MG63 (cell line): Measurements from ENCODE around the gene EPHA1. TPM values are rescaled to one million over a fixed set of nuclear protein-coding genes. Genes with fewer than 3 reads are reported as not detected.
A peak's percentile ranks its signal among the peaks of the same experiment; 100 is the strongest.
"Not testable (repeated sequence)": the region's sequence is repeated elsewhere in the genome, so short reads cannot be mapped to it uniquely, and the experiment has no call there.

Experiments
- DNase-seq: peaks from one replicate; pipeline ENCODE4 v3.0.0-alpha.2; 2020
- H3K27me3 ChIP-seq: fragments of 250-450 bp; sonication (Bioruptor Pico); 2 replicates; pipeline ENCODE4 v1.5.1; 2020; ENCODE audit warnings: mild to moderate bottlenecking, moderate library complexity
- H3K36me3 ChIP-seq: fragments of 250-450 bp; sonication (Bioruptor Pico); 2 replicates; pipeline ENCODE4 v1.5.1; 2020; ENCODE audit warnings: mild to moderate bottlenecking, moderate library complexity
- H3K4me3 ChIP-seq: fragments of 250-450 bp; sonication (Bioruptor Pico); 2 replicates; pipeline ENCODE4 v1.5.1; 2020; ENCODE audit warnings: mild to moderate bottlenecking, moderate library complexity
- H3K9me3 ChIP-seq: fragments of 250-450 bp; sonication (Bioruptor Pico); 2 replicates; pipeline ENCODE4 v1.5.1; 2020; ENCODE audit warnings: mild to moderate bottlenecking, moderate library complexity
- total RNA-seq: library from RNA; depleted of rRNA; stranded (reverse); fragments of >200 nt; shearing (Covaris generic); gene quantifications from 2 replicates; pipeline ENCODE4 v1.2.3, GENCODE V29; 2014; ENCODE audit warnings: low replicate concordance

The EPHA1 gene
- total RNA-seq, 1 experiment from 2014 or later: not detected

DNA sequence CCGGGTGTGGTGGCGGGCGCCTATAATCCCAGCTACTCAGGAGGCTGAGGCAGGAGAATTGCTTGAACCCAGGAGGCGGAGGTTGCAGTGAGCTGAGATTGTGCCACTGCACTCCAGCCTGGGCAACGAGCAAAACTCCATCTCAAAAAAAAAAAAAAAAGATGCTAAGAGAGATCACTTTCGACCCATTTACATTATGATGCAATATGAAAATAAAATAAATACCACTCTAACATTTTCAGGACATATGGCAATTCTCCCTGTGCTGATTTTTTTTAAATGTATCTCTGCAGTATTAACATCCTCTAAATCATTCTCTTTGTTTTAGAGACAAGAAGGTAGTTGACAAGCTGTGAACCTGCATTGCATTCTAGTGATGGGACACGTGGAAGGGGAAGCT is 6.6 kb upstream of the EPHA1 start:
- H3K9me3 ChIP-seq, H3K27me3 ChIP-seq, H3K36me3 ChIP-seq, H3K4me3 ChIP-seq, DNase-seq: not testable (repeated sequence)

GRCh38 chr7:143413123-143413522 is 4.5 kb upstream of the EPHA1 start:
- DNase-seq: no peak
- H3K27me3 ChIP-seq: no peaks in the 10 kb centered on the region
- H3K36me3 ChIP-seq: no peaks in the 10 kb centered on the region
- no peak overlapping the region for H3K4me3 ChIP-seq
- no peaks in the 10 kb centered on the region for H3K9me3 ChIP-seq

DNA sequence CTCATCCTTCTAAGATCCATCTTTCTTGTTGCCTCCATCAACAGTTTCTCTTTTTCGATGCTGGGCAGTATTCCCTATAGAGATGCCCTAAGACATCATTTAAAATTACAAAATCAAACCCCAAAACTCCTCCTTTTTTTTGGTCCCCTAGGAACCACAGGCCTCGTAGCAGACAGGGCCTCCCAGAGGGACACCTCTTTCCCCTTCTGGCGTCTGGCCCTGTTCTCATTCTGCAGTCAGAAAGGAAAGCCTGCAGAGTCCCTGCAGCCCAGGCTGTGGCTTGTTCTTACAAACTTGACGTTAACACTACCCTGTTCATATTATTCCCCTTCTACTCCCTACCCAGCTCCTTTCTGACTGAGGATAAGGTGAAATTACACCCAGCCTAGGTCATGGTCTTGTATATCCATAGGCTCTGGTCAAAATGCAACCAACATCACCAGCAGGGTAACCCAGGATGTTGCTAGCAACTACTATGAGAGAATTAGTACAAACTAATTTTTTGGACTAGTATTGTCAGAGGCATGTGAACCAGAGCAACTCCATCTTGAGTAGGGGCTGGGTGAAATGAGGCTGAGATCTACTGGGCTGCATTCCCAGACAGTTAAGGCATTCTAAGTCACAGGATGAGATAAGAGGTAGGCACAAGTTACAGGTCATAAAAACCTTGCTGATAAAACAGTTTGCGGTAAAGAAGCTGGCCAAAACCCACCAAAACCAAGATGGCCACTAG is 3.5 kb upstream of the EPHA1 start:
- Histone ChIP-seq H3K9me3 (no peaks in the 10 kb centered on the region), H3K4me3 (no peak overlapping the region), H3K27me3 (no peaks in the 10 kb centered on the region), H3K36me3 (no peaks in the 10 kb centered on the region)
- DNase-seq: no peak

- Histone ChIP-seq H3K36me3 (no peaks in the 10 kb centered on the region), H3K9me3 (no peaks in the 10 kb centered on the region), H3K4me3 (no peak overlapping the region), H3K27me3 (no peaks in the 10 kb centered on the region)
- DNase-seq: peak; percentile 61
Observed at GRCh38 chr7:143410521-143411004, 1.9 kb upstream of the EPHA1 start.

DNA sequence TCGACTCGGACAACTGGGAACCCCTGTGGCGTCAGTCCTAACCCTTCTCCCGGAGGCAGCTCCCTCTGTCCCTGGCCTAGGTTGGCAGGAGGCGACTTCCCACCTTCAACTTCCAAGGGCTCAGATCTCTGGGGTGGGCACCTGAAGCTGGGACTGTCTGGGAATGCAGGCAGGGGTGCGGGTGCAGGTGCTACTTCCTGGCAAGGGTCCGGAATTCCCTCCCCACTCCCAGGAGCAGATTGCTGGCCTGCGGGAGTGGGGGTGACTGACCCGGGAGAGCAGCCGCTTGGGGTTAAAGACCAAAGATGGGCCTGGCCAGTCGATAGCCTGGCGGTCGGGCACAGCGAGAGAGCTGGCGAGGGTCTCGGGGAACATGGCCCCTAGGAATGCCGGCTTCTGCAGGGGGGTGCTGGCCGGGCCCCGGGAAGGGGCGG is 387 bp downstream of the EPHA1 start:
- H3K9me3 ChIP-seq: no peaks in the 10 kb centered on the region
- H3K36me3 ChIP-seq: no peaks in the 10 kb centered on the region
- no peaks in the 10 kb centered on the region for H3K27me3 ChIP-seq
- no peak for DNase-seq
- no peak overlapping the region for H3K4me3 ChIP-seq

DNA sequence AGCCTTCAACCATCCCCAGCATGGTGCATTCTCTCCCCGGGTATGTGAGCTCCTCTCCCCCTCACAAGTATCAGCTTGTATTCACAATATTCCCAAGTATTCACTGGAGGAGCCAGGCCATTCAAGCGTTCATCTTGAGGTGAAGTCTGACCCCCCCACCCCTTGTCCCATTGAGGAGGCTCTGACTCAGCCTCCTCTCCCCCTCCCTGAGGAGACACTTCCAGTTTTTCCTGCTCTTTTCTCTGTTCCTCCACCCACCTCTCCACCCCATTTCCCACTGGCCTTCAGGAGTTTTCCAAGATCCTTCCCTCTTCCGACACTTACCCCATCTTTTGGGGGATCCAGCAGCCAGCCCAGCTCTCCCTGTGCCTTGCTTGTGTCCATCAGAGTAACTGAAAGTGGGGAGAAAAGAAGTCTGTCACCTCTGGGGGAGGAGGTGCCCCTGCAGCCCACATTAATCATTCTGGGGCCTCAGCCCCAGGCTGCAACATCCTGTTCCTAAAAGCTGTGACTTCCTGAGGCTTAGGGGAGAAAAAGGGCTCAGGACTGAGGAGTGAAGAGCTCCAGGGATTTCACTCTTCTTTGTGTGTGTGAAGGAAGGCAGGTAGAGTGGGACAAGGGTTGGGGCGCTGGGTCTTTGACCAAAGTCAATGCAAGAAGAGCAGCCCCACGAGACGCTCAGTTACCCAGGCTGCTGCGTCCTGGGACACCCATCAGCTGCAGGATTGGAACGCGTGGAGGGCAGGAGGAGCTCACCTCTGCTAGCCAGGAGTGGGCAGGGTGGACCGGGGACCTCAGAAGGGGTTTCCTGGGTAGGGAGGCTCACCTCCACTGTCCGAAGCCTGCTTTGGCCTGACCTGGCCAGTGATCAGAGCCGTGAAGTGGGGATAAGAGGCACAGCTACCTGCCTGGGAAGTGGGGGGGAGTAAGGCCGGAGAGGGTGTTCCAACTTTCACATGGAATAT is 1.1 kb downstream of the EPHA1 start:
- H3K36me3 ChIP-seq: no peaks in the 10 kb centered on the region
- H3K4me3 ChIP-seq: no peak overlapping the region
- no peak for DNase-seq
- no peaks in the 10 kb centered on the region for H3K27me3 ChIP-seq
- H3K9me3 ChIP-seq: no peaks in the 10 kb centered on the region

- Histone ChIP-seq H3K9me3 (no peaks in the 10 kb centered on the region), H3K36me3 (no peaks in the 10 kb centered on the region), H3K27me3 (no peaks in the 10 kb centered on the region), H3K4me3 (no peak overlapping the region)
- no peak for DNase-seq
Observed at GRCh38 chr7:143406002-143406357, 2.7 kb downstream of the EPHA1 start.

- no peaks in the 10 kb centered on the region for H3K27me3 ChIP-seq
- DNase-seq: peak; percentile 43
- H3K9me3 ChIP-seq: no peaks in the 10 kb centered on the region
- no peak overlapping the region for H3K4me3 ChIP-seq
- no peaks in the 10 kb centered on the region for H3K36me3 ChIP-seq
Observed at GRCh38 chr7:143405173-143406001, 3.3 kb downstream of the EPHA1 start.

GRCh38 chr7:143402233-143402632 is 6.4 kb downstream of the EPHA1 start:
- H3K4me3 ChIP-seq, DNase-seq, H3K36me3 ChIP-seq, H3K9me3 ChIP-seq, H3K27me3 ChIP-seq: not testable (repeated sequence)

DNA sequence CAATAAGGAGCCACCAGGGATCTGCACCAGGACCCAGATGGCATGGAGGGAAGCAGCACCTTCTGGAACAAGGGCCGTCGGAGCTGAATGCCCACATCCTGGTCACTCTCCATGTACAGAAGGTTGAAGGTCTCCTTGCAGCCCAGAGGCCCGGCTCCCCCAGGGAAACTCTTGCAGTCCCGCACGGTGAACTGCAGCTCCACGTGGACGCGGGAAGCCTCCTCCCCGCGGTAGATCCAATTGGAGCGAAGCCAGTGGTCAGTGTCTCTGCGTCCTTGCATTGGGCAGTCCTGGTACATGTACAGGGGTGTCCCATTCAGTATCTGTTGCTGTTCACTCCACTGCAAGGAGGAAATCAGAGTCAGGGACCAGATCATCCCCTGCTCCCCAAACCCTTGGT is 7.4 kb downstream of the EPHA1 start:
- DNase-seq: no peak
- H3K36me3 ChIP-seq: no peaks in the 10 kb centered on the region
- no peaks in the 10 kb centered on the region for H3K27me3 ChIP-seq
- H3K9me3 ChIP-seq: no peaks in the 10 kb centered on the region
- no peak overlapping the region for H3K4me3 ChIP-seq

DNA sequence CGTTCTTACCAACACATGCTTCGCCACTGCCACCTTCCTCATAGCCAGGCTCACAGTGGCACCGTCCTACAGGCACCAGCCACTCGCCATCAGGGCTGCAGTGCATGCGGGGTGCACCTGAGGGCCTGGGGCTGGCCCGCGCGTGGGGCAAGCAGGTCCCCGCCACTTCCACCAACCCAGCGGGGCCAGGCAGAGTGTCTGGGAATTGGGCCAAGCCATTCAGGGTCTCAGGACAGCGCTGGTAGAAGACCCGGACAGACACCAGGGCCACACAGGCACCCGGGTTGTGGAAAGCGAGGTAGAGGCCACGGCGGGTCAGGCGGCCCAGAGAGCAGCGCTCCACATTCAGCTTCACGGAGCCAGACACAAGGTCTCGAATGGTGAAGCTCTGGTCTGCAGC is 9.0 kb downstream of the EPHA1 start:
- Histone ChIP-seq H3K4me3 (no peak overlapping the region), H3K36me3 (no peaks in the 10 kb centered on the region), H3K27me3 (no peaks in the 10 kb centered on the region), H3K9me3 (no peaks in the 10 kb centered on the region)
- DNase-seq: no peak

DNA sequence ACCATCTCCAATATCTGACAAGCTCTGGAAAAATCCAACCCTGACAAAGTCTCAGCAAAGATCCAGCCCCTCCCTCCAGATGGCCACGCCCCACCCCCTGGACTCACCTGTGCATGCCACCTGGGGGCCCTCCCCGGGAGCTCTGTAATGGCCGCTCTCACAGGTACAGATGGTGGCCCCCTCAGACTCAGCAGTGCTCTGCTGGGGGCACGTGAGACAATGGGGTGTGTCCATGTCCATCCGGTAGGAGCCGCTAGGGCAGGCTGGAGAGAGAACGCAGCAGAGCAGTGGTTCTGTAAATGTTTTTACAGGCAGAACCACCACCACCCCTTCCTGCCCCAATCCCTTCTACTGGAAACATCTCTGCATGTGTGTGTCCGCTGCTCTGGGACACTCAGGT is 9.5 kb downstream of the EPHA1 start:
- Histone ChIP-seq H3K4me3 (no peak overlapping the region), H3K9me3 (no peaks in the 10 kb centered on the region), H3K36me3 (no peaks in the 10 kb centered on the region), H3K27me3 (no peaks in the 10 kb centered on the region)
- DNase-seq: no peak

DNA sequence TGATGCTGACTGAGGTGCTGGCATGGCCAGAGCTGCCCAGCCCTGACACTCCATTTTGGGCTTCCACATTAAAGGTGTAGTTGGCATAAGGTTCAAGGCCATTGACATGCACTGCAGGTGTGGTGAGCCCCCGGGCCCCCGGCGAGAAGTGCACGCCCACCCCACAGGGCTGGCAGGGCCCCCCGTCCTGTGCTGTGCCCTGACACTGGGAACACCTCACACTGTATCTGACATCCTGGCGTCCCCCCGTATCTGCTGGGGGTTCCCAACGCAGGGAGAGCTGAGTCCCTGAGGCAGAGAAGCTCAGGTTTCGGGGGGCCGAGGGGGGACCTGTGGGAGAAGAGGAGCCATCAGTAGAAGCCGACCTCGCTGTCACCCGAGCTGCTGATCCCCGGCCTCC is 10.0 kb downstream of the EPHA1 start:
- no peaks in the 10 kb centered on the region for H3K36me3 ChIP-seq
- no peak for DNase-seq

DNA sequence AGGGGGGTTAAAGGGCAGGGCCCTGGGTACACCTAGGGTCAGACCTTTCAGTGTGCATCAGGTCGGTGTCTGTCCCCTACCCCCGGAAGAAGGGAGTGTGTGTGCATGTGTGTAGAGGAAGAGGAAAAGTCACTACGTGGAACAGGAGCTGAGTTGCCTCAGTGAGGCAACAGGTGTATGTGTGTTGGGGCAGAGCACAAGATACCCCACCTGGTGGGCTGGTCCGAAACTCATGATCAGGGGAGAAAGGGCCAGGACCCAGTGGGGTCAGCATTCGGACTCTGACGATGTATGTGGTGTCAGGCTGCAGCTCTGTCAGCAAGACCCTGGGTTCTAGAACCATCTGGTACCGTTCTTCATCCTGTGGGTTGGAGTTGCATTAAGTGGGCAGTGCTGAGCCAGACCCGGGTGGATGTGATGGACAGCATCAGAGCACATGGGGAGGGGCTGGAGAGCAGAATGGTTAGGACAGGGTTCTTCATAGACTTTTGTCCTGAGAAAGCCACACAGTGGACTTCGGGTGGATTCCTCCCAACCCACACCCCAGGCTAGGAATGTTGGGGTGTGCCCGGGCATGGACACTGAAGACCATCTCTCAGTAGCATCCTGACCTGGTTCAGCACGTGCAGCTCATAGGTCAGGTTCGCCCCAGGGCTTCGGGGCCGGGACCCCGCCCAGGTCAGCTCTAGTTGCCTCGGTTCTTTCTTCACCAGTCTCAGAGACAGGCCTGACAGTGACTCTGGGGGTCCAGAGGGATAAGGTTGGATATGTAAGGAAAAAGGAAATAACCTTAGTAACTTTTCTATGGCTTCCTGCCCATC is 10.7 kb downstream of the EPHA1 start:
- no peaks in the 10 kb centered on the region for H3K27me3 ChIP-seq
- no peak for DNase-seq
- no peaks in the 10 kb centered on the region for H3K9me3 ChIP-seq
- no peaks in the 10 kb centered on the region for H3K36me3 ChIP-seq
- H3K4me3 ChIP-seq: no peak overlapping the region

More for the DNA sequence above, 10.0 kb downstream of the EPHA1 start:
- no peaks in the 10 kb centered on the region for H3K27me3 ChIP-seq
- H3K9me3 ChIP-seq: no peaks in the 10 kb centered on the region
- no peak overlapping the region for H3K4me3 ChIP-seq

DNA sequence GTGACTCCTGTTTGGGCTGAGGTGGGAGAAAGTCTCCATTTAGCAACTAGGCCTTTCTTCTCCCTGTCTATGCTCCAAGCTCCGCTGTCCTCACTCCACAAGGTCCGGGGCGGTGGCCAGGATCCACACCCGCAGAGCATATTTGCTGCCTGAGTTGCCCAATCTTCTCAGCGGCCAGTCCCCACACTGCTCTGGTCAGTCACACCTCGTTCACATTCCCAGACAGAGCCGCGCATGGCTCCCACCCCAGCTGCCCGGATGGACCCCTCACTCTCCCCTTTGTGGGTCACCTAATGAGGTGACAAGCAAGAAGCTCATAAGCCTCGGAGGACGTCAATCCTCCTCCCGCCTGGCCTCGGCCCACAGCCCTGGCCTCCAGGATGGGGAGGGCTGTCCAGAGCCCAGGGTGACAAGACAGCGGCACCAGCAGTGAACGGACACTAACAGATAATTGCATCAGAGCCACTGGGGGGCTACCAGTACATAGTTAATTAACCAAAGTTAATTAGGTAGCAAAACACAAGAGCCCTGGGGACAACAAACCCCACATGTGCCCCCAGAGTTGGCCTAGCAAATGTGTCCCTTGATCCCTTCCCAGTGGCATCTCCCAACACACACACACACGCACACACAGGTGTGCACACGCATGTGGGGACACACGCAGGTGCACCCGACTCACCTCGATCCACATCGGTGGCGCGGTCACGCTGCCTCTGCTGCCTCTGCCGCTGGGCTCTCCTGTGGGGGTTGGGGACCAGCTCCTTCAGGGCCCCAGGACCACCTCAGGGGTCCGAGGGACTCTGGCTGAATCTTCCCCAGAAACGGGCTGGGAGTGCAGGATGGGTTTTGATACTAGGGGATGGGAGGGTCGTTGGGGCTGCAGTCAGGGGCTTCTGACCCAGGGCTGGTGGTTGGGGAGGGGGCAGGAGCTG is 11.8 kb downstream of the EPHA1 start:
- H3K36me3 ChIP-seq: no peaks in the 10 kb centered on the region
- no peaks in the 10 kb centered on the region for H3K27me3 ChIP-seq
- no peaks in the 10 kb centered on the region for H3K9me3 ChIP-seq
- H3K4me3 ChIP-seq: no peak overlapping the region
- DNase-seq: no peak
